LHCN-M2 (cell line): Measurements from ENCODE around the gene CHST8. TPM values are rescaled to one million over a fixed set of nuclear protein-coding genes. Genes with fewer than 3 reads are reported as not detected.

ENCODE experiments used
- DNase-seq: peaks from one replicate; pipeline ENCODE4 v3.0.0-alpha.2; 2012; ENCODE audit warnings: low read depth
- total RNA-seq: library from RNA; depleted of rRNA; stranded (reverse); fragments of >200 nt; gene quantifications from 2 replicates; pipeline ENCODE4 v1.2.3, GENCODE V29; 2014

CHST8 gene
- total RNA-seq, 1 experiment from 2014 or later = not detected

DNA sequence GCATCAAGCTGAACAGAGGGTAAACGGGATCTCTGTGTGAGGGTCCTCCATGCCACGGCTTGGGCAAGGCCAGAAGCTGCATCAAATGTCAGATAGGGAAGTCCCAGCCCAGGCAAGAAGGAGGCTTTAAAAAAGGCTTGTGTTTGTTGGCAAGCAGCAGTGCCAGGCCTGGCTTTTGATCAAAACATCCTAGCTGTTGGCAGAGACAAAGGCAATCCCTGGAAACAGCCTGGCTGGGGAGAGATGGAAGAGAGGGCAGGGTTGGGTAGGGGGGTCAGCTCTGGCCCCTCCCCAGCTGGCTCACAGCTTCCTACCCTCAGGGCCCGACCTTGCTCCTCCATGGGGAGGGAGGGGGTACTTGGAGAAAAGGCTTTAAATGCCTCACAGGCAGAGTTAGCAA lies 113.2 kb downstream of the CHST8 start:
- no peak for DNase-seq

- no peak for DNase-seq
Measured at GRCh38 chr19:33736158-33736557, 114.4 kb downstream of the CHST8 start.

DNA sequence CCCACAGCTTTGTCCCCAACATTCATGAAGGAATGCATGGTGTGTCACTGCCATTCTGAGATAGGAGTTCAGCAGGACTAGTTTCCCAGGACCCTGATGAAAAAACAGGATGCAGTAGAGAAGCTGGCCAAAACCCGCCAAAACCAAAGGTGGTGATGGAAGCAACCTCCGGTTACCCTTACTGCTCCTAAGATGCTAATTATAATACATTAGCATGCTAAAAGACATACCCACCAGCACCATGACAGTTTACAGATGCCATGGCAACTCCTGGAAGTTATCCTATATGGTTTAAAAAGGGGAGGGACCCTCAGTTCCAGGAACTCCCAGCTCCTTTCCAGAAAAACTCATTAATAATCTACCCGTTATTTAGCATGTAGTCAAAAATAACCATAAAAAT lies 115.0 kb downstream of the CHST8 start:
- no peak for DNase-seq

- DNase-seq = no peak
Measured at GRCh38 chr19:33737681-33738371, 116.1 kb downstream of the CHST8 start.

DNA sequence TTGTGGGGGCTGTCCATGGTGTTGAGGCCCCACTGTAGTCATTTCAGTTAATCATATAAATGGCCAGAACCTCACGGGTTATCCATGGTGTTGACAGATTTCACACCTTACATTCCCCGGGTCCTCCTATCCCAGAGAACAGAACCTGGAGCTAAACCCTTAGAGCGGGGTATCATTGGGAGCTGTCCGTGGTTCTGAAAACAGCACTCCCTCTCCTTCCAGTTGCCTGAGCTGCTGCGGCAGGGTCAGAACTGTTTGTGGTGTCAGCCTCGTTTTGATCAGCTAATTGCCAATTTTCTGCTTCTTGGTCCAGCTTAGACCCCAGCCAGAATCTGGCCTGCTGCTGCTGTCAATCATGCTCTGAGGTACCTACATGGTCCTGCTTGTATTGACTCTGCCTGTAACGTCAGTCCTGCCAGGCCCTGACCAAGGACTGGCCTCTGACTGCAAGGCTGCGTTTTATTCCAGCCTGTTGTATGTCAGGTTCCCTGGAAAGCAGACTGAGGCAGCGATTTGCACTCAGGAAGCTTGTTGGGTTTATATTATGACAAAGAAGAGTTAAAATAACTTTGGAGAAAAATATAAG lies 119.2 kb downstream of the CHST8 start:
- peak; percentile 5 for DNase-seq

GRCh38 chr19:33745297-33745696 lies 123.5 kb downstream of the CHST8 start:
- DNase-seq = no peak

DNA sequence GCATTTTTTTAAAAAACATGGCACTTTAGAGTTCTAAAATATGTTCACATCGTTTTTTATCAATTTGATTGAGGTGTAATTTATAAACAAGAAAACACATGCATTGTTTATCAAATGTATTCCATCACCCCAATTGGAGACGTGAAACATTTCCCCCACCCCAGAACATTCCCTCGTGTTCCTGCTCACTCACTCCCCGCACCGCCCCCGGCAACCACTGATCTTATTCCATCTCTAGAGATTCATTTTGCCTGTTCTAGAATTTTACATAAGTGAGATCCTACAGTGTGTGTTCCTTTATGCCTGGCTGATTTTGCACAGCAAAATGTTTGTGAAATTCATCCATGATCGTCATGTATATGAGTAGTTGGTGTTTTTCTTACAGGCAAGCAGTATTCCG lies 124.4 kb downstream of the CHST8 start:
- no peak for DNase-seq

DNA sequence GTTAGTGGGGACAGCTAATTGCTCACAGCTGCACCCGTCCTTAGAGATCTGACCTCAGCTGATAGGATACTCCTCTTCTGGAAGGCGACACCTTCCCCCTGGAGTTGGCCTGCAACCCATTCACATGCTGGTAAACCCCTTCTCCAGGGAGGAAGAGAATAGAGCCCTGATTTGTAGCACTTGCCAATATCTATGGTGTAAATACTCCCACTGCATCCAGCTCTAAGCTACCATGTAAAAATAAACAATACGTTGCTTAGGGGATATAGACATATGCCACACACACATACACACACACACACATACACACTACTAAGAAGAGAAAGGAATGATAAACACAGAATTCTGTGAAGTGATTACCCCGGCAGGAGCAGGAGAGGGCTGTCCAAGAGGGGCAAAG lies 125.5 kb downstream of the CHST8 start:
- DNase-seq = no peak

GRCh38 chr19:33748231-33748630 lies 126.5 kb downstream of the CHST8 start:
- no peak for DNase-seq

- no peak for DNase-seq
Measured at GRCh38 chr19:33749016-33749415, 127.3 kb downstream of the CHST8 start.

DNA sequence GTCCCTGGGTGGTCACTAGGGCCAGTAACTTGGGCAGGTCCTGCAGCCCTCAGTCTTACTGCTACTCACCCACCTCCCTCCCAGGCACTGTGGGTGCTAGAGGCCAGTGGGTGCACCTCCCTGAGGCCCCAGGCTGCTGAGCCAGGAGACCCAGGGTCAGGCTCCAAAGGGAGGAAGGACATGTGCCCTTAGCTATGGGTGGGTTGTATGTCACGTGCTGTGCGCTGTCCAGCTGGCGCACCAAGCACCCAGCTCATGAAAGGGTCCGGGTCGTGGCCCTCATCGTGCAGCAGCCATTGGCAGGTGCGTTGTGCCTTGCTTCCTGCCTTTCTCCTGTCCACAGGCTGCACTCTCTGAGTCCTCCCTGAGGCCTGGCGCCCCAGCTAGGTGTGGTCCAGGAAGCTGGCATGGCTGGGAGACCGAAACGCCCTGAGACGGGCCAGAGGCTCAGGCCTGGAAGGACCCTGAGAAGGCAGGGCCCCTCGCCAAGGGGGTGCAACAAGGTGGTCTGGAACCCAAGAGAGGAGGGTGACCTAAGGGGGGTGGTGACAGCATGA lies 127.9 kb downstream of the CHST8 start:
- DNase-seq = no peak

- no peak for DNase-seq
Measured at GRCh38 chr19:33750587-33751435, 129.1 kb downstream of the CHST8 start.

DNA sequence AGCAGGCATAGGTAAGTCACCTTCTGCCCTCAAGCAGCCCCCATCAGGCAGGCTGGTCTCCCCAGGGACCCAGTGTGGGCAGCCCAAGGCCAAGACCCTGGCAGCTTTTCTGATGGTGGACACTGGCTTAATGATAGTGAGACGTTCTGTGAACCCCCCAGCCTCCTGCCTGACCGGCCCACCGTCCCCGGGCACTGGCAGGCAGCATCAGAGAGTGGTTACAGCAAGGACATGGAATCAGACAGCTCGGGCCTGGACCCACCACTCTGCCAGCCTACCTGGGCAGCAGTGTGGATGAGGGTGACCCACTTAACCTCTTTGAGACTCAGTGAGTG lies 129.7 kb downstream of the CHST8 start:
- DNase-seq = no peak

DNA sequence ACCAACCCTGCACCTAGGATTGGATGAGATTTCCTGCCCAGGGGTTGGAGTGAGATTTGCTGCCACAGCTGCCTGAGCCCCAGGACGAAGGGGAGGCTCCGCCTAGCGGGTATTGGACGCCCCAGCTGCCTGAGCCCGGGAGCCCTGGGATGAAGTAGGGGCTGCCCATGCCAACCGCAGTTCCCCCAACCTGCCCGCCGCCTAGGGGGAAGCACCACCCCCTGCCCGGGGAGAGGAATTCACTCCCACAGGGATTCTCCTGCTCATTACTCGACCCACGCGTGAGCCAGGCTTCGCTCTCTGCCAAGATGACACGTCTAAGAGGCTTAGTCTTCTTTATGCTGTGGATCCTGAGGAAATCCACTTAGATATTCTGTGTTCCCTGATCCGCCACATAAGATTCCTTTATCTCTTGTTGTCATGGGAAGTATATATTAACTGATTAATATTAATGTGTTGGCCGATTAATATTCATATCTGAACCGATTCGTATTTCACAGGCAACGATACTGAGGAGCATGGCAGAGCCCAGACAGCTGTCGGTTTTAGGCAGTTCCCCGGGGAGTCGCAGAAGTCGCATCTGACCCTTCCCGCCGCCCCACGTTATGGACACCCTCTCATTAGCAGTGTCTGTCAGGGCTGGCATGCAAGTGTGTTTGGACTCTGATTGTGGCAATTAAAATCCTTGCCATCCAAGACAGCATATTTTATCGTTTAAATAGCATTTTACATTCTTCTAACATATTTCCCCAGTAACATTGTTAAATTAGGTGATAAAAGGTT lies 130.5 kb downstream of the CHST8 start:
- DNase-seq = no peak

DNA sequence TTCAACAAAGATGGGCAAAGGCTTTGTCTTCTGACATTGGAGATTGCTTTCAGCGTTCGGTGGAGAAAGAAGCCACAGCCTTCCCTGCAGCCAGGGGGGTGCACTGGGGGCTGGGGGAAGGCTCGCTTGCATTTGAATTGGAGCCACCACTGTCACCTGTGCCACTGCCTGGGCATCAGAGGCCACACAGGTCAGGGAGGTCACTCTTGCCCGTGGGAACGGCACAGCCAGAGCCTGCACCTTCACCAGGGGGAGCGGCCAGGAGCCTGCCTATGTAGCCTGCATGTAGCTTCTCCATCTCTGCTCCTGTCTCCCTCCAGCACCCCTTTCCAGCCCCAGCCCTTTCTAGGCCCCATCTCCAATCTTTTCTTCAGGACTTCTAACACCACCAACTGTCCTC lies 131.2 kb downstream of the CHST8 start:
- no peak for DNase-seq

DNA sequence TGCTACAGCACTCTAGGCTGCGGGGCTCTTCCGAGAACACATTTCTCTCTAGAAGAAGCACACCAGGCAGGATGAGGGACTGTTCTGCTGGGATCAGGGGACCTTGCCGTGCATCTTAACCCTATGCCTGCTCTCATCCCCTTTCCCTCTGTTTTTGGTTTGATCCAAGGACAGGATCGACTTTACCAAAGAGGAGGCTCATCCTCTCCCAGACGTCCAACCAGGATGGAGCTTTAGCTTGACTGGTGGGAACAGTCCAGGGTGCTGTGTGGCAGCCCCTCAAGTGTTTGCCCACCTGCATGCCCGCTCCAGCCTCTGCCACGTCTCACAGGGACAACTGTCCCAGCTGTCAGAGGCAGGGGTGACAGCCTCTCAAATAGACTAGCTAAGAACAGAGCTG lies 132.6 kb downstream of the CHST8 start:
- no peak for DNase-seq

GRCh38 chr19:33755099-33756035 lies 133.6 kb downstream of the CHST8 start:
- no peak for DNase-seq

- no peak for DNase-seq
Measured at GRCh38 chr19:33756177-33756576, 134.4 kb downstream of the CHST8 start.

GRCh38 chr19:33758541-33759013 lies 136.8 kb downstream of the CHST8 start:
- no peak for DNase-seq

GRCh38 chr19:33759356-33759755 lies 137.6 kb downstream of the CHST8 start:
- DNase-seq = no peak
